HG03469 (cell line): Measurements from ENCODE around the gene TALDO1.
"Not testable (repeated sequence)": the region's sequence is repeated elsewhere in the genome, so short reads cannot be mapped to it uniquely, and the experiment has no call there.

Experiments used
- ATAC-seq: cut with Tn5 transposase; IDR thresholded peaks from one replicate; pipeline ENCODE4 v1.9.1; 2021; ENCODE audit warnings: mild to moderate bottlenecking, moderate library complexity, moderate number of reproducible peaks; ENCODE audit not compliant: unreplicated experiment

TALDO1 gene

GRCh38 chr11:733072-733471, 14.2 kb upstream of the TALDO1 start:
- ATAC-seq: no peak

GRCh38 chr11:734541-734940, 12.7 kb upstream of the TALDO1 start:
- ATAC-seq: not testable (repeated sequence)

- ATAC-seq: no peak
These were observed 9.9 kb upstream of the TALDO1 start for GRCh38 chr11:737366-737765.

GRCh38 chr11:737899-738298, 9.4 kb upstream of the TALDO1 start:
- ATAC-seq: not testable (repeated sequence)

- no peak for ATAC-seq
These were observed 5.1 kb upstream of the TALDO1 start for GRCh38 chr11:742156-742546.

- no peak for ATAC-seq
These were observed 4.6 kb upstream of the TALDO1 start for GRCh38 chr11:742571-743201.

GRCh38 chr11:745428-745827, 1.8 kb upstream of the TALDO1 start:
- ATAC-seq: no peak

GRCh38 chr11:746289-747157, 741 bp upstream of the TALDO1 start:
- ATAC-seq: peak; percentile 16

GRCh38 chr11:748007-748359, 719 bp downstream of the TALDO1 start:
- peak; percentile 9 for ATAC-seq

GRCh38 chr11:749731-750130, 2.5 kb downstream of the TALDO1 start:
- ATAC-seq: no peak

GRCh38 chr11:760236-760635, 13.0 kb downstream of the TALDO1 start:
- no peak for ATAC-seq

- no peak for ATAC-seq
These were observed 14.4 kb downstream of the TALDO1 start for GRCh38 chr11:761526-762108.

GRCh38 chr11:762421-763072, 15.3 kb downstream of the TALDO1 start:
- no peak for ATAC-seq

- no peak for ATAC-seq
These were observed 15.8 kb downstream of the TALDO1 start for GRCh38 chr11:763073-763463.

GRCh38 chr11:763549-764321, 16.5 kb downstream of the TALDO1 start:
- no peak for ATAC-seq

- ATAC-seq: no peak
These were observed 17.2 kb downstream of the TALDO1 start for GRCh38 chr11:764322-765024.

GRCh38 chr11:765025-765801, 17.9 kb downstream of the TALDO1 start:
- ATAC-seq: no peak

GRCh38 chr11:765802-766091, 18.5 kb downstream of the TALDO1 start:
- ATAC-seq: no peak

GRCh38 chr11:766106-766935, 19.1 kb downstream of the TALDO1 start:
- no peak for ATAC-seq
